Right lobe of liver (tissue), 6 donors: ENCODE data around the gene FAM9C. TPM values are rescaled to one million over a fixed set of nuclear protein-coding genes. Genes with fewer than 3 reads are reported as not detected.
"Not testable (repeated sequence)": the region's sequence is repeated elsewhere in the genome, so short reads cannot be mapped to it uniquely, and the experiment has no call there.

ENCODE experiments used
- ATAC-seq, 4 donors: fragments of 200-7000 bp; cut with Tn5 transposase; one replicate each; pipeline ENCODE4 v1.9.1; 2020; ENCODE audit warnings: mild to moderate bottlenecking in 4 of 4, moderate library complexity in 4 of 4
- DNase-seq, 3 donors: peaks; one replicate each; pipeline ENCODE4 v3.0.0-alpha.2; 2020
- H3K27ac ChIP-seq, 3 donors: fragments of 200-600 bp; one replicate each; pipeline ENCODE4 v1.8.0; 2022
- H3K27me3 ChIP-seq, 2 donors: fragments of 200-600 bp; one replicate each; pipeline ENCODE4 v1.8.0; 2022
- H3K36me3 ChIP-seq, 4 donors: fragments of 200-600 bp; sonication (generic) in 1 of 4; one replicate each; pipeline versions ENCODE4 v1.5.1 to v1.8.0; 2017 to 2022; ENCODE audit warnings: control low read depth in 1 of 4
- H3K4me1 ChIP-seq, 4 donors: fragments of 200-600 bp; sonication (generic) in 1 of 4; one replicate each; pipeline versions ENCODE4 v1.5.1 to v1.8.0; 2017 to 2022; ENCODE audit warnings: control low read depth in 1 of 4
- H3K4me3 ChIP-seq, 3 donors: fragments of 200-600 bp; one replicate each; pipeline ENCODE4 v1.8.0; 2022
- H3K9me3 ChIP-seq, 4 donors: fragments of 200-600 bp; sonication (generic) in 1 of 4; one replicate each; pipeline versions ENCODE4 v1.5.1 to v1.8.0; 2017 to 2022; ENCODE audit warnings: control low read depth in 1 of 4
- POLR2A ChIP-seq: fragments of 450-650 bp; IDR thresholded peaks from one replicate; pipeline ENCODE4 v1.6.1; 2017; ENCODE audit warnings: antibody characterized with exemption, mild to moderate bottlenecking
- WGBS: methylation state at CpG from one replicate; pipeline ENCODE4 v1.1.6; 2018; ENCODE audit warnings: low coverage, low lambda C conversion rate; ENCODE audit not compliant: insufficient coverage; ENCODE audit errors: missing lambda C conversion rate; 5-methylcytosine and 5-hydroxymethylcytosine counted together
- intact Hi-C, 2 donors: fragments of 100-400 bp; cut with DNase I; formaldehyde crosslinking; loops; one replicate each; pipeline versions ENCODE4 v1.11.2 to v1.14.1; 2022
- total RNA-seq, 6 experiments: library from RNA; depleted of rRNA in 2 of 6; stranded (reverse); fragments of >200 nt in 2 of 6; fragmentation: NEBNext Ultra II Directional in 3 of 6; extraction: Animal tissue kit (Norgen Biotek cat#: 25700) in 3 of 6; gene quantifications; one replicate each; pipeline versions ENCODE4 v1.1.0 to v1.2.4, GENCODE V29; 2016 to 2023
- TF ChIP-seq, protein P1 (sequence below), 4 donors: fragments of 200-600 bp in 3 of 4; fragments of 450-650 bp in 1 of 4; IDR thresholded peaks; one replicate each; pipeline versions ENCODE4 v1.5.1 to v1.8.0; 2016 to 2022; ENCODE audit warnings: antibody characterized with exemption in 4 of 4, mild to moderate bottlenecking in 2 of 4
- donor health status: DM: no; HTN: yes; CAD: no.
- donor health status: DM: no; HTN: no; CAD: no.
- donor health status: DM: no; HTN: no; CAD: no.
- donor health status: DM: no; HTN: yes; CAD: no.
- donor health status: DM: no; HTN: yes; CAD: no.

FAM9C gene
- total RNA-seq, 6 experiments from 2014 or later = not detected

GRCh38 chrX:13090339-13091110 is 46.1 kb upstream of the FAM9C start:
- intact Hi-C loops = no loop called here
- peak; percentile 41 to 71 (median 62) for ATAC-seq
- 37% methylated on average over 14 of the region's 14 CpGs for WGBS
- peaks cover 0 to 4% (median 0%) of the 10 kb centered on the region in 4 donors for H3K4me1 ChIP-seq
- H3K4me3 ChIP-seq = no peak overlapping the region
- peak overlapping the region; percentile 6 to 55 (median 37) for H3K27ac ChIP-seq
- peaks cover 0 to 3% of the 10 kb centered on the region in 2 donors for H3K27me3 ChIP-seq
- TF ChIP-seq, protein P1, sequence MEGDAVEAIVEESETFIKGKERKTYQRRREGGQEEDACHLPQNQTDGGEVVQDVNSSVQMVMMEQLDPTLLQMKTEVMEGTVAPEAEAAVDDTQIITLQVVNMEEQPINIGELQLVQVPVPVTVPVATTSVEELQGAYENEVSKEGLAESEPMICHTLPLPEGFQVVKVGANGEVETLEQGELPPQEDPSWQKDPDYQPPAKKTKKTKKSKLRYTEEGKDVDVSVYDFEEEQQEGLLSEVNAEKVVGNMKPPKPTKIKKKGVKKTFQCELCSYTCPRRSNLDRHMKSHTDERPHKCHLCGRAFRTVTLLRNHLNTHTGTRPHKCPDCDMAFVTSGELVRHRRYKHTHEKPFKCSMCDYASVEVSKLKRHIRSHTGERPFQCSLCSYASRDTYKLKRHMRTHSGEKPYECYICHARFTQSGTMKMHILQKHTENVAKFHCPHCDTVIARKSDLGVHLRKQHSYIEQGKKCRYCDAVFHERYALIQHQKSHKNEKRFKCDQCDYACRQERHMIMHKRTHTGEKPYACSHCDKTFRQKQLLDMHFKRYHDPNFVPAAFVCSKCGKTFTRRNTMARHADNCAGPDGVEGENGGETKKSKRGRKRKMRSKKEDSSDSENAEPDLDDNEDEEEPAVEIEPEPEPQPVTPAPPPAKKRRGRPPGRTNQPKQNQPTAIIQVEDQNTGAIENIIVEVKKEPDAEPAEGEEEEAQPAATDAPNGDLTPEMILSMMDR (IDR thresholded peaks at IDR 0.05) = no peak
- no peak for TF ChIP-seq POLR2A
- DNase-seq = no peak
- H3K9me3 ChIP-seq = no peaks in the 10 kb centered on the region
- no peaks in the 10 kb centered on the region for H3K36me3 ChIP-seq

- ATAC-seq (no peak), DNase-seq (no peak)
- intact Hi-C loops = no loop called here
- no peaks in the 10 kb centered on the region for H3K36me3 ChIP-seq
- no peaks in the 10 kb centered on the region for H3K9me3 ChIP-seq
- H3K27ac ChIP-seq = peak overlapping the region in 1 of 3 donors; percentile 55
- TF ChIP-seq POLR2A = no peak
- TF ChIP-seq, protein P1 (IDR thresholded peaks at IDR 0.05) = no peak
- H3K27me3 ChIP-seq = peaks cover 0 to 3% of the 10 kb centered on the region in 2 donors
- H3K4me3 ChIP-seq = no peak overlapping the region
- 55% methylated on average over 1 of the region's 1 CpG for WGBS
- peaks cover 0 to 4% (median 0%) of the 10 kb centered on the region in 4 donors for H3K4me1 ChIP-seq
Observed at GRCh38 chrX:13090027-13090338, 45.6 kb upstream of the FAM9C start.

GRCh38 chrX:13088156-13088487 is 43.7 kb upstream of the FAM9C start:
- Histone ChIP-seq H3K27me3 (peaks cover 0 to 3% of the 10 kb centered on the region in 2 donors), H3K27ac (no peak overlapping the region), H3K36me3 (no peaks in the 10 kb centered on the region), H3K4me3 (no peak overlapping the region), H3K4me1 (peaks cover 0 to 4% (median 0%) of the 10 kb centered on the region in 4 donors), H3K9me3 (no peaks in the 10 kb centered on the region)
- TF ChIP-seq, protein P1 (IDR thresholded peaks at IDR 0.05) = no peak
- TF ChIP-seq POLR2A = no peak
- WGBS = 82% methylated on average over 4 of the region's 5 CpGs
- DNase-seq = no peak
- ATAC-seq = no peak
- intact Hi-C loops = no loop called here

- WGBS = 67% methylated on average over 8 of the region's 10 CpGs
- intact Hi-C loops = no loop called here
- ATAC-seq = peak; percentile 36 to 56 (median 50)
- Histone ChIP-seq H3K9me3 (no peaks in the 10 kb centered on the region), H3K4me1 (peaks cover 0 to 4% (median 0%) of the 10 kb centered on the region in 4 donors), H3K36me3 (no peaks in the 10 kb centered on the region), H3K27me3 (peaks cover 0 to 3% of the 10 kb centered on the region in 2 donors), H3K4me3 (no peak overlapping the region), H3K27ac (no peak overlapping the region)
- TF ChIP-seq, protein P1 (IDR thresholded peaks at IDR 0.05) = no peak
- TF ChIP-seq POLR2A = no peak
- no peak for DNase-seq
Observed at GRCh38 chrX:13087322-13088155, 43.1 kb upstream of the FAM9C start.

DNA sequence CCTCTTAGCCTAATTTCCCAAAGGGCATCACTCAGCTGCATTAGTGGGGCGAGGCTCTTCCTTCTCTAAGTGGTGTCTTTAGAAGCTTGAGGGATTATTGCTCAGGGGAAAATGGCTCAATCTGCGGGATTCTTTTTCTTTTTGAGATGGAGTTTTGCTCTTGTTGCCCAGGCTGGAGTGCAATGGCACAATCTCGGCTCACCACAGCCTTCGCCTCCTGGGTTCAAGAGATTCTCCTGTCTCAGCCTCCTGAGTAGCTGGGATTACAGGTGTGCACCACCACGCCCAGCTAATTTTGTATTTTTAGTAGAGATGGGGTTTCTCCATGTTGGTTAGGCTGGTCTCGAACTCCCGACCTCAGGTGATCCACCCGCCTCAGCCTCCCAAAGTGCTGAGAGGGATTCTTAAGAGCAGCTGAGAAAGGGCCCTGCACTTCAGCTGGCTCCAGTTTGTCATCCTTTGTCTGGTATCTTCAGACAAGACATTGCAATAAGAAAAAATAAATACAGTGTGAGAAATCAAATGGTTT is 42.4 kb upstream of the FAM9C start:
- DNase-seq, H3K9me3 ChIP-seq, H3K36me3 ChIP-seq, ATAC-seq, H3K27ac ChIP-seq, H3K27me3 ChIP-seq, H3K4me1 ChIP-seq, H3K4me3 ChIP-seq, intact Hi-C loops: not testable (repeated sequence)
- 66% methylated on average over 8 of the region's 8 CpGs for WGBS
